ENCODE results near the gene ROBO4. TPM values are rescaled to one million over a fixed set of nuclear protein-coding genes. Genes with fewer than 3 reads are reported as not detected.

The ROBO4 gene
- total and polyA plus RNA-seq, 2 of the 13 experiments (the other 11 are each of a cell fraction or from before 2014, with no cell fraction given): 0.07 to 1.1 TPM

GRCh38 chr11:124878759-124879492 lies 18.7 kb downstream of the ROBO4 start:
- no peak overlapping the region for H3K9ac ChIP-seq (ENCODE audit: insufficient read depth, low read depth, low read length)
- H2AFZ ChIP-seq (ENCODE audit: low read length): no peak overlapping the region
- no peak overlapping the region for H3K27ac ChIP-seq (ENCODE audit: extremely low read length, insufficient read depth, low read length)
- no peaks in the 10 kb centered on the region for H4K20me1 ChIP-seq (ENCODE audit: insufficient read depth, low read length)
- WGBS (ENCODE audit: low lambda C conversion rate): 52% methylated on average over 8 of the region's 11 CpGs
- intact Hi-C loops (cut with micrococcal nuclease; ENCODE audit: unreplicated experiment): no loop called here
- H3K4me3 ChIP-seq (replicated peaks in 1 of 3; ENCODE audit: insufficient read depth in 1 of 3, low read depth in 2 of 3, low read length in 3 of 3): no peak overlapping the region
- no peak for TF ChIP-seq SKI (IDR thresholded peaks at IDR 0.05; ENCODE audit: partially characterized antibody)
- peak; percentile 46; the same call in 1 of the 2 replicates for TF ChIP-seq ZKSCAN1 (IDR thresholded peaks at IDR 0.05; ENCODE audit: low read length)
- no peak for TF ChIP-seq HOXD1 (CRISPR knock-in tag; IDR thresholded peaks at IDR 0.05)
- no peak overlapping the region for H3K4me2 ChIP-seq (ENCODE audit: low read depth, low read length)
- ATAC-seq (no peak), DNase-seq (ENCODE audit: low spot score) (no peak), FAIRE-seq (no peak)
- peaks cover 75% of the 10 kb centered on the region for H3K4me1 ChIP-seq (ENCODE audit: insufficient read depth, low read length)
- no peaks in the 10 kb centered on the region for H3K9me3 ChIP-seq (ENCODE audit: low read length)
- in situ Hi-C loops (cut with HindIII; ENCODE audit: extremely low pct_ligation_motif_present, low pct_unique_long_range_greater_than_20kb): loop anchor here (5.0 kb wide), 1 partner anchor 73 kb away; the partner anchor contains the start of gene CCDC15
- ChIA-PET CTCF (ENCODE audit: low intra/inter-chr PET ratio, low total read pairs) (no interaction called here), POLR2A (no interaction called here)
- no peaks in the 10 kb centered on the region for H3K36me3 ChIP-seq (replicated peaks in 1 of 2; ENCODE audit: control insufficient read depth in 1 of 2, insufficient read depth in 2 of 2, low read length in 2 of 2)
- BruUV-seq (replicated peaks): no TSS peak
- H3K79me2 ChIP-seq (ENCODE audit: insufficient read depth, low read length): no peaks in the 10 kb centered on the region
- H3K27me3 ChIP-seq (ENCODE audit: control insufficient read depth in 1 of 2, insufficient read depth in 2 of 2, low read length in 2 of 2): peaks cover 0 to 46% of the 10 kb centered on the region in 2 experiments; a peak in 4 of 5 replicates

DNA sequence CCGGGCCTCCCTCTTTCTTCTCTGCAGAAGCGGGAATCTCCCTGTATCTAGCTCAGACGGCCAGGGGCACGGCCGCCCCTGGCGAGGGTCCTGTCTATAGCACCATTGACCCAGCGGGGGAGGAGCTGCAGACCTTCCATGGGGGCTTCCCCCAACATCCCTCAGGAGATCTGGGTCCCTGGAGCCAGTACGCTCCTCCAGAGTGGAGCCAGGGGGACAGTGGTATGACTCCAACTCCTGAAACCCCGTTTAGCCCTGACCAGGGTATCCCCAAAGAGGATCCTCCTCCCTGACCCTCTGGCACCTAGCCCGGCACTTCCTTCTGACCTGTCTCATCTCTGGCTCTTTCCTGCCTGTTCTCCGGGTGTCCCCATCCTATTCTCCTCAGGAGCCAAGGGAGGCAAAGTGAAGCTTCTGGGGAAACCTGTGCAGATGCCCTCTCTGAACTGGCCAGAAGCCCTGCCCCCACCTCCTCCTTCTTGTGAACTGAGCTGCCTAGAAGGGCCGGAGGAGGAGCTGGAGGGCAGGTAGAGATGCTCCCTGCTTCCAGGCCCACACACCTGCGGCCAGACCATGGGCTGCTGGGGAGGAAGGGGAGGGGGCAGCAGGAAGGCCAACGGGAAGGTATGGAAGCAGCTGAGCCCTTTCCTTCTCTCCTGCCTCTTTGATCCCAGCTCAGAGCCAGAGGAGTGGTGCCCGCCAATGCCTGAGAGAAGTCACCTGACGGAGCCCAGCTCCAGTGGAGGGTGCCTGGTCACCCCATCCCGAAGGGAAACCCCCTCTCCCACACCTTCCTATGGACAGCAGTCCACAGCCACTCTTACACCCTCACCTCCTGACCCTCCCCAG lies 19.5 kb downstream of the ROBO4 start:
- peaks cover 67% of the 10 kb centered on the region for H3K4me1 ChIP-seq (ENCODE audit: insufficient read depth, low read length)
- no peak overlapping the region; a peak in 1 of 6 replicates for H3K4me3 ChIP-seq (replicated peaks in 1 of 3; ENCODE audit: insufficient read depth in 1 of 3, low read depth in 2 of 3, low read length in 3 of 3)
- intact Hi-C loops (cut with micrococcal nuclease; ENCODE audit: unreplicated experiment) (loop anchor here (2.0 kb wide), 1 partner anchor 57 kb away; no protein-coding TSS in a partner anchor), in situ Hi-C loops (cut with HindIII; ENCODE audit: extremely low pct_ligation_motif_present, low pct_unique_long_range_greater_than_20kb) (loop anchor here (5.0 kb wide), 1 partner anchor 74 kb away; the partner anchor contains the start of gene CCDC15)
- H4K20me1 ChIP-seq (ENCODE audit: insufficient read depth, low read length): no peaks in the 10 kb centered on the region
- H3K9ac ChIP-seq (ENCODE audit: insufficient read depth, low read depth, low read length): no peak overlapping the region
- no peak overlapping the region for H3K27ac ChIP-seq (ENCODE audit: extremely low read length, insufficient read depth, low read length)
- no peak overlapping the region for H2AFZ ChIP-seq (ENCODE audit: low read length)
- ChIA-PET CTCF (ENCODE audit: low intra/inter-chr PET ratio, low total read pairs) (no interaction called here), POLR2A (no interaction called here)
- no peak for DNase-seq (ENCODE audit: low spot score)
- no peaks in the 10 kb centered on the region for H3K79me2 ChIP-seq (ENCODE audit: insufficient read depth, low read length)
- no peak for ATAC-seq
- FAIRE-seq: no peak
- no peaks in the 10 kb centered on the region for H3K36me3 ChIP-seq (replicated peaks in 1 of 2; ENCODE audit: control insufficient read depth in 1 of 2, insufficient read depth in 2 of 2, low read length in 2 of 2)
- 37% methylated on average over 15 of the region's 17 CpGs for WGBS (ENCODE audit: low lambda C conversion rate)
- H3K9me3 ChIP-seq (ENCODE audit: low read length): no peaks in the 10 kb centered on the region
- H3K4me2 ChIP-seq (ENCODE audit: low read depth, low read length): no peak overlapping the region; the same call in 1 of the 2 replicates
- H3K27me3 ChIP-seq (ENCODE audit: control insufficient read depth in 1 of 2, insufficient read depth in 2 of 2, low read length in 2 of 2): peaks cover 0 to 54% of the 10 kb centered on the region in 2 experiments; a peak in 4 of 5 replicates
- no TSS peak for BruUV-seq (replicated peaks)
- TF ChIP-seq ZBTB8A (CRISPR knock-in tag; IDR thresholded peaks at IDR 0.05; ENCODE audit: borderline replicate concordance, low read depth) (no peak), ZFP91 (CRISPR knock-in tag; IDR thresholded peaks at IDR 0.05; ENCODE audit: borderline replicate concordance) (no peak), BRD4 (CRISPR knock-in tag; IDR thresholded peaks at IDR 0.05) (no peak), ZNF556 (CRISPR knock-in tag; IDR thresholded peaks at IDR 0.05; ENCODE audit: borderline replicate concordance) (no peak), SIX4 (CRISPR knock-in tag; IDR thresholded peaks at IDR 0.05) (no peak), KLF16 (CRISPR knock-in tag; IDR thresholded peaks at IDR 0.05) (no peak), ZNF562 (CRISPR knock-in tag; IDR thresholded peaks at IDR 0.05; ENCODE audit: borderline replicate concordance) (no peak), ZMAT3 (CRISPR knock-in tag; conservative IDR thresholded peaks at IDR 0.05) (no peak)
- TF ChIP-seq, protein P1, sequence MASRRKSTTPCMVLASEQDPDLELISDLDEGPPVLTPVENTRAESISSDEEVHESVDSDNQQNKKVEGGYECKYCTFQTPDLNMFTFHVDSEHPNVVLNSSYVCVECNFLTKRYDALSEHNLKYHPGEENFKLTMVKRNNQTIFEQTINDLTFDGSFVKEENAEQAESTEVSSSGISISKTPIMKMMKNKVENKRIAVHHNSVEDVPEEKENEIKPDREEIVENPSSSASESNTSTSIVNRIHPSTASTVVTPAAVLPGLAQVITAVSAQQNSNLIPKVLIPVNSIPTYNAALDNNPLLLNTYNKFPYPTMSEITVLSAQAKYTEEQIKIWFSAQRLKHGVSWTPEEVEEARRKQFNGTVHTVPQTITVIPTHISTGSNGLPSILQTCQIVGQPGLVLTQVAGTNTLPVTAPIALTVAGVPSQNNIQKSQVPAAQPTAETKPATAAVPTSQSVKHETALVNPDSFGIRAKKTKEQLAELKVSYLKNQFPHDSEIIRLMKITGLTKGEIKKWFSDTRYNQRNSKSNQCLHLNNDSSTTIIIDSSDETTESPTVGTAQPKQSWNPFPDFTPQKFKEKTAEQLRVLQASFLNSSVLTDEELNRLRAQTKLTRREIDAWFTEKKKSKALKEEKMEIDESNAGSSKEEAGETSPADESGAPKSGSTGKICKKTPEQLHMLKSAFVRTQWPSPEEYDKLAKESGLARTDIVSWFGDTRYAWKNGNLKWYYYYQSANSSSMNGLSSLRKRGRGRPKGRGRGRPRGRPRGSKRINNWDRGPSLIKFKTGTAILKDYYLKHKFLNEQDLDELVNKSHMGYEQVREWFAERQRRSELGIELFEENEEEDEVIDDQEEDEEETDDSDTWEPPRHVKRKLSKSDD (CRISPR knock-in tag; IDR thresholded peaks at IDR 0.05; ENCODE audit: low read depth): no peak

Data from HepG2 (cell line).